ENCODE measurements around the gene FTO. TPM values are rescaled to one million over a fixed set of nuclear protein-coding genes. Genes with fewer than 3 reads are reported as not detected.
"Not testable (repeated sequence)": the region's sequence is repeated elsewhere in the genome, so short reads cannot be mapped to it uniquely, and the experiment has no call there.

The FTO gene
- total RNA-seq, 2 experiments from 2014 or later: 48.6 to 53.2 TPM

GRCh38 chr16:53678756-53679343 lies 25.1 kb upstream of the FTO start:
- no peak for ATAC-seq
- no peak overlapping the region for H3K27ac Mint-ChIP-seq

GRCh38 chr16:53680756-53681155 lies 23.2 kb upstream of the FTO start:
- H3K27ac Mint-ChIP-seq: no peak overlapping the region
- ATAC-seq (no peak), DNase-seq (no peak)
- ChIA-PET POLR2A (no interaction called here), CTCF (no interaction called here)
- H3K27me3 Mint-ChIP-seq: no peaks in the 10 kb centered on the region
- no peaks in the 10 kb centered on the region for H3K4me1 Mint-ChIP-seq (ENCODE audit: low read depth)
- peaks cover 27% of the 10 kb centered on the region for H3K36me3 Mint-ChIP-seq (ENCODE audit: low read depth)
- H3K9me3 Mint-ChIP-seq: peaks cover 7% of the 10 kb centered on the region
- no peak overlapping the region for H3K4me3 Mint-ChIP-seq
- TF ChIP-seq, protein P1, sequence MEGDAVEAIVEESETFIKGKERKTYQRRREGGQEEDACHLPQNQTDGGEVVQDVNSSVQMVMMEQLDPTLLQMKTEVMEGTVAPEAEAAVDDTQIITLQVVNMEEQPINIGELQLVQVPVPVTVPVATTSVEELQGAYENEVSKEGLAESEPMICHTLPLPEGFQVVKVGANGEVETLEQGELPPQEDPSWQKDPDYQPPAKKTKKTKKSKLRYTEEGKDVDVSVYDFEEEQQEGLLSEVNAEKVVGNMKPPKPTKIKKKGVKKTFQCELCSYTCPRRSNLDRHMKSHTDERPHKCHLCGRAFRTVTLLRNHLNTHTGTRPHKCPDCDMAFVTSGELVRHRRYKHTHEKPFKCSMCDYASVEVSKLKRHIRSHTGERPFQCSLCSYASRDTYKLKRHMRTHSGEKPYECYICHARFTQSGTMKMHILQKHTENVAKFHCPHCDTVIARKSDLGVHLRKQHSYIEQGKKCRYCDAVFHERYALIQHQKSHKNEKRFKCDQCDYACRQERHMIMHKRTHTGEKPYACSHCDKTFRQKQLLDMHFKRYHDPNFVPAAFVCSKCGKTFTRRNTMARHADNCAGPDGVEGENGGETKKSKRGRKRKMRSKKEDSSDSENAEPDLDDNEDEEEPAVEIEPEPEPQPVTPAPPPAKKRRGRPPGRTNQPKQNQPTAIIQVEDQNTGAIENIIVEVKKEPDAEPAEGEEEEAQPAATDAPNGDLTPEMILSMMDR (IDR thresholded peaks at IDR 0.05): no peak
- intact Hi-C loops (cut with micrococcal nuclease): no loop called here

More at GRCh38 chr16:53678756-53679343, 25.1 kb upstream of the FTO start:
- intact Hi-C loops (cut with micrococcal nuclease): no loop called here
- no peak for DNase-seq
- ChIA-PET CTCF (interaction anchor here (1.1 kb wide), 1 partner anchor 16 kb away, joined by 4 read pairs; no protein-coding TSS in a partner anchor), POLR2A (no interaction called here)
- TF ChIP-seq, protein P1 (IDR thresholded peaks at IDR 0.05): no peak
- H3K4me3 Mint-ChIP-seq: no peak overlapping the region
- H3K9me3 Mint-ChIP-seq: no peaks in the 10 kb centered on the region
- H3K4me1 Mint-ChIP-seq (ENCODE audit: low read depth): no peaks in the 10 kb centered on the region
- H3K36me3 Mint-ChIP-seq (ENCODE audit: low read depth): peaks cover 14% of the 10 kb centered on the region
- no peaks in the 10 kb centered on the region for H3K27me3 Mint-ChIP-seq

- Mint-ChIP-seq H3K4me3 (no peak overlapping the region), H3K9me3 (peaks cover 7% of the 10 kb centered on the region), H3K36me3 (ENCODE audit: low read depth) (peaks cover 27% of the 10 kb centered on the region), H3K27ac (no peak overlapping the region), H3K27me3 (no peaks in the 10 kb centered on the region), H3K4me1 (ENCODE audit: low read depth) (no peaks in the 10 kb centered on the region)
- ChIA-PET POLR2A (no interaction called here), CTCF (no interaction called here)
- intact Hi-C loops (cut with micrococcal nuclease): no loop called here
- ATAC-seq (no peak), DNase-seq (no peak)
- TF ChIP-seq, protein P1 (IDR thresholded peaks at IDR 0.05): no peak
Measured at GRCh38 chr16:53681354-53681753, 22.6 kb upstream of the FTO start.

DNA sequence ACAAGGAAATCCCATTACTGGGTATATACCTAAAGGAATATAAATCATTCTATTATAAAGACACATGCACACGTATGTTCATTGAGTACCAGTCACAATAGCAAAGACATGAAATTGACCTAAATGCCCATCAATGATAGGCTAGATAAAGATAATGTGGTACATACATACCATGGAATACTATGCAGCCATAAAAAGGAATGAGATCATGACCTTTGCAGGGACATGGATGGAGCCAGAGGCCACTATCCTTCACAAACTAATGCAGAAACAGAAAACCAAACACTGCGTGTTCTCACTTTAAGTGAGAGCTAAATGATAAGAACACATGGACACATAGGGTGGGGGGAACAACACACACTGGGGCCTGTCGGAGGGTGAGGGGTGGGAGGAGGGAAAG lies 18.6 kb upstream of the FTO start:
- ATAC-seq; intact Hi-C loops (cut with micrococcal nuclease); CTCF ChIA-PET; H3K4me1 Mint-ChIP-seq (ENCODE audit: low read depth); H3K27ac Mint-ChIP-seq; POLR2A ChIA-PET; H3K4me3 Mint-ChIP-seq; DNase-seq; H3K27me3 Mint-ChIP-seq; H3K9me3 Mint-ChIP-seq: not testable (repeated sequence)
- H3K36me3 Mint-ChIP-seq (ENCODE audit: low read depth): peaks cover 25% of the 10 kb centered on the region

GRCh38 chr16:53686710-53687109 lies 17.2 kb upstream of the FTO start:
- Mint-ChIP-seq H3K4me3 (no peak overlapping the region), H3K4me1 (ENCODE audit: low read depth) (no peaks in the 10 kb centered on the region), H3K36me3 (ENCODE audit: low read depth) (peaks cover 22% of the 10 kb centered on the region), H3K9me3 (peaks cover 7% of the 10 kb centered on the region), H3K27me3 (no peaks in the 10 kb centered on the region), H3K27ac (no peak overlapping the region)
- TF ChIP-seq, protein P1 (IDR thresholded peaks at IDR 0.05): no peak
- POLR2A ChIA-PET: no interaction called here
- ATAC-seq: no peak
- no peak for DNase-seq
- CTCF ChIA-PET: no interaction called here
- intact Hi-C loops (cut with micrococcal nuclease): no loop called here

All from activated CD8-positive, alpha-beta T cell treated with anti-CD3 and anti-CD28 coated beads for 36 hours (primary cell).